GM18517 (cell line): ENCODE results near the gene TRIM64C.
"Not testable (repeated sequence)": the region's sequence is repeated elsewhere in the genome, so short reads cannot be mapped to it uniquely, and the experiment has no call there.

Experiments used
- ATAC-seq: cut with Tn5 transposase; IDR thresholded peaks from one replicate; pipeline ENCODE4 v1.9.1; 2021; ENCODE audit warnings: mild to moderate bottlenecking, moderate library complexity; ENCODE audit not compliant: unreplicated experiment

The TRIM64C gene, protein sequence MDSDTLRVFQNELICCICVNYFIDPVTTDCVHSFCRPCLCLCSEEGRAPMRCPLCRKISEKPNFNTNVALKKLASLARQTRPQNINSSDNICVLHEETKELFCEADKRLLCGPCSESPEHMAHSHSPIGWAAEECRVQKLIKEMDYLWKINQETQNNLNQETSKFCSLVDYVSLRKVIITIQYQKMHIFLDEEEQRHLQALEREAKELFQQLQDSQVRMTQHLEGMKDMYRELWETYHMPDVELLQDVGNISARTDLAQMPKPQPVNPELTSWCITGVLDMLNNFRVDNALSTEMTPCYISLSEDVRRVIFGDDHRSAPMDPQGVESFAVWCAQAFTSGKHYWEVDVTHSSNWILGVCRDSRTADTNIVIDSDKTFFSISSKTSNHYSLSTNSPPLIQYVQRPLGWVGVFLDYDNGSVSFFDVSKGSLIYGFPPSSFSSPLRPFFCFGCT

DNA sequence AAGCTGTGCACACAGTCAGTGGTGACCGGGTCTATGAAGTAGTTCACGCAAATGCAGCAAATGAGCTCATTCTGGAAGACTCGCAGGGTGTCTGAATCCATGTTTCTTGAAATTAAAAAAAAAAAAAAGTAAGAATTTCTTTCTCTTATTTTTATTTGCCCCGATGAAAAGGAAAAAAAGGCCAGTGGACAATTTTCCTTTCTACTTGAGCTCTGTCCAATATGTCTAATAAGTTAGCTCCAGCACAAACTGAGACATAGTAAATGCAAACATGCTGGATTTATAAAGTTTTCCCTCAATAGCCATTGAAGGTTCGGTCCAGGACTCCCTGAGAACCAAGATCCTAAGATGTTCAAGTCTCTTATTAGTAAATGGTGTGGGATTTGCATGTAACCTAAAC lies at the start of gene TRIM64C:
TSS of gene TRIM64C (minus strand) at position 101 of the 400 bp plus-strand sequence. CDS start at position 101, 0 bp downstream.
- ATAC-seq: not testable (repeated sequence)

DNA sequence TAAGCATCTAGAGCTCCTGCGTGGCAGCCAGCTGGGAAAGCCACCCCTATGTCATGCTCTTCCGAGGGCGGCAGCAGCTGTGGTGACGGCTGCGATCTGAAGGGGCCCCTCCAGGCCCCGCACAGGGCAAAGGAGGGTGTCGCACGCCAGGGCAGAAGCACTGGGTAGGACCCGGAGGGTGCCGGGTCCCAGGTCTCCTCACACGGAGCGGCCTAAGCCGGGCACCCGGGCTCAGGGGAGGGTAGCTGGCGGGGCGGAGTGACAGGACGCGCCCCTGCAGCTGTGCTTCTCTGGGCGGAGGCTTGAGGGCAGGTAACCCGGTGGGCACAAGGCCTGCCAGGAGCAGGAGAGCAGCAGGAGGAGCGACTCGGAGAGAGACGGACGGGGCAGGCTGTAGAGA lies 43.4 kb upstream of the TRIM64C start:
- not testable (repeated sequence) for ATAC-seq

DNA sequence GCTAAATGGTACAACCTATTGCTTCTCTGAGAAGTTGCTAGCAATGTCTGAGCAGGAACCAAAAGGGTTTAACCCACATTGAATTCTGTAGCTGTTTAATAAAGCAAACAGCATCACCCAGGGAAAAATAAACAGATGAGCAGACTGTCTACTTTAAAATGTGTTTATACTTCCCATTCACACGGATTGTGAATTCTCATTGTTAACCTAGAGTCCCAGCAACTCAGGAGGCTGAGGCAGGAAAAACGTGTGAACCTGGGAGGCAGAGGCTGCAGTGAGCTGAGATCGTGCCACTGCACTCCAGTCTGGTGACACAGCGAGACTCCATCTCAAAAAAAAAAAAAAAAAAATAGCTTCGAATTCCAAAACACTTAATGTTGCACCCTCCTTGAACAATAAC lies 11.0 kb upstream of the TRIM64C start:
- ATAC-seq: not testable (repeated sequence)

DNA sequence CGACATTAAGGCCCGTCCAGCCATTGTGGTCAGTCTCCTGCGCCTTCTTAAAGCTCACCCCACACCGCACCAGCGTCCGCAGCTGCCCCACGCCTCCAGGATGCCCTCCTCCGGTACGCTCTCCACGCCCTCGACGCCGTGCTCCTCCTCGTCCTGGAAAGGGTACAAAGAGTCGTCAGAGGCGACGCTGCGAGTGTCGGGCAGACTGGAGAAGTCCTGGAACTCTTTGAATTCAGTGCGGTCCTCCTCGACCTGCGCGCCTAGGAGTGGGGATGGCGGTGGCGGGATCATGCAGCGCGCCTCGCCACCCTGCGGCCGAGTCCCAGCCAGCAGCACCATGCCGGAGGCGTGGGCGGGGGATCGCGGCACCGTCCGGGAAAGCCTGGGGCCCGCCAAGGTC lies 9.1 kb downstream of the TRIM64C start:
- not testable (repeated sequence) for ATAC-seq

DNA sequence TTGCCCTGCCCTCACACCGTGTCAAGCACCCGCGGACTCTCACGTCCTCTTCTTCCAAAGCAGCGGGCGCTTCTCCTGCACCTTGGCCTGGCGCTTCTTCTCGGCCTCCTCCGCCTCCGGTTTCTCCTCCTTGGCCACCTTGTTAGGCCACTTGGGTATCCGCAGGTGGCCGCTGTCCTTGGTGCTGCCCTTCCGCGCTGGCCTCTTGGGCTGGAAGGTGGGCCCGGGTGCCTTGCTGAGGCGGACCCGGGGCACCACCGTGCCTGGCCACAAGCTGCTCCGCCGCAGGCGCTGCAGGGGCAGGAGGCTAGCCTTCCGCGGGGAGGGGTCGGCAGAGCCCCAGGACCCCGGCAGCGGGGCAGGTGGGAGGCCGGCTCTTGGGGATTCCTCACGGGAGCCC lies 10.7 kb downstream of the TRIM64C start:
- not testable (repeated sequence) for ATAC-seq

DNA sequence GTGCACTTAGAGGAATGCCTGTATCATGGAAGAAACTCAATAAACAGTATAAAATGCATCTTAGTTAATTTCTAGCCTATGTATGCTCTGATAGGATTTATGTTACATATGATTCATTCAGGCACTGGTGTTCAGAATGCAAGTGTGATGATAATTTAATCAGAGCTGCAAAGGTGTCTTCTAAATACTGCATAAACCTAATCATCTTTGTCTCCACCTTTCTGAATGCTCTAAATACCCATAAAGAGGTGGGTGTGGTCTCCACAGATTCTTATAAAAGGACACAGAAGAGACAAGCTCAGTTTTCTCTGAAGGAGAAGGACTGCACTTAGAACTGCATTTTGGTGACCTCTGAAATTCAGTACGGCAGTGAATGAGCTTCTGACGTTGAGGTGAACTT lies 30.4 kb downstream of the TRIM64C start, which contains the start of gene TRIM49B:
TSS of gene TRIM49B (plus strand) at position 301 of the 400 bp plus-strand sequence. CDS start 2,777 bp downstream, outside the sequence.
- not testable (repeated sequence) for ATAC-seq
